Adipocyte (in vitro differentiated cells): ENCODE data around the gene WDR81.
"Not testable (repeated sequence)": the region's sequence is repeated elsewhere in the genome, so short reads cannot be mapped to it uniquely, and the experiment has no call there.

ENCODE experiments used
- DNase-seq: peaks from one replicate; pipeline ENCODE4 v3.0.0-alpha.2; 2015; ENCODE audit warnings: low read depth
- H3K27me3 ChIP-seq: replicated peaks from 2 replicates; pipeline ENCODE4 v1.7.0; 2013; ENCODE audit warnings: mild to moderate bottlenecking, low read length, moderate library complexity; ENCODE audit not compliant: control insufficient read depth, insufficient read depth
- H3K36me3 ChIP-seq: 2 replicates; pipeline ENCODE4 v1.7.0; 2013; ENCODE audit warnings: low read length, mild to moderate bottlenecking, moderate library complexity; ENCODE audit not compliant: control insufficient read depth, insufficient read depth, severe bottlenecking
- H3K4me1 ChIP-seq: 2 replicates; pipeline ENCODE4 v1.7.0; 2013; ENCODE audit warnings: mild to moderate bottlenecking, low read length, moderate library complexity; ENCODE audit not compliant: control insufficient read depth, insufficient read depth
- H3K4me3 ChIP-seq: 2 replicates; pipeline ENCODE4 v1.7.0; 2013; ENCODE audit warnings: mild to moderate bottlenecking, low read length, moderate library complexity
- H3K9ac ChIP-seq: 2 replicates; pipeline ENCODE4 v1.7.0; 2013; ENCODE audit warnings: mild to moderate bottlenecking, low read length, moderate library complexity
- H3K9me3 ChIP-seq: 2 replicates; pipeline ENCODE4 v1.7.0; 2013; ENCODE audit warnings: mild to moderate bottlenecking, low read length, moderate library complexity; ENCODE audit not compliant: control insufficient read depth

The WDR81 gene

GRCh38 chr17:1732833-1733321 is 8.4 kb downstream of the WDR81 start:
- peaks cover 41% of the 10 kb centered on the region for H3K36me3 ChIP-seq
- DNase-seq: no peak
- no peak overlapping the region for H3K4me3 ChIP-seq
- no peaks in the 10 kb centered on the region for H3K9me3 ChIP-seq
- H3K27me3 ChIP-seq: no peaks in the 10 kb centered on the region
- peaks cover 44% of the 10 kb centered on the region for H3K4me1 ChIP-seq
- H3K9ac ChIP-seq: no peak overlapping the region

- Histone ChIP-seq H3K9ac (no peak overlapping the region), H3K4me1 (peaks cover 39% of the 10 kb centered on the region), H3K27me3 (no peaks in the 10 kb centered on the region), H3K36me3 (peaks cover 38% of the 10 kb centered on the region), H3K9me3 (no peaks in the 10 kb centered on the region), H3K4me3 (no peak overlapping the region)
- DNase-seq: no peak
Observed at GRCh38 chr17:1733759-1734158, 9.3 kb downstream of the WDR81 start.

GRCh38 chr17:1735418-1735817 is 10.9 kb downstream of the WDR81 start:
- Histone ChIP-seq H3K36me3 (peaks cover 35% of the 10 kb centered on the region), H3K9me3 (no peaks in the 10 kb centered on the region), H3K4me3 (no peak overlapping the region), H3K27me3 (no peaks in the 10 kb centered on the region), H3K4me1 (peaks cover 30% of the 10 kb centered on the region), H3K9ac (peak overlapping the region; percentile 26)
- no peak for DNase-seq

- no peak overlapping the region for H3K4me3 ChIP-seq
- DNase-seq: no peak
Observed at GRCh38 chr17:1735834-1736347, 11.4 kb downstream of the WDR81 start.

GRCh38 chr17:1736348-1737281 is 12.1 kb downstream of the WDR81 start:
- DNase-seq: peak; percentile 88
- no peaks in the 10 kb centered on the region for H3K27me3 ChIP-seq

More at GRCh38 chr17:1735834-1736347, 11.4 kb downstream of the WDR81 start:
- Histone ChIP-seq H3K36me3 (peaks cover 35% of the 10 kb centered on the region), H3K9ac (peak overlapping the region; percentile 47), H3K4me1 (peaks cover 25% of the 10 kb centered on the region), H3K27me3 (no peaks in the 10 kb centered on the region), H3K9me3 (no peaks in the 10 kb centered on the region)

GRCh38 chr17:1737531-1738291 is 13.2 kb downstream of the WDR81 start:
- peaks cover 19% of the 10 kb centered on the region for H3K4me1 ChIP-seq
- peak overlapping the region; percentile 47 for H3K9ac ChIP-seq
- H3K27me3 ChIP-seq: no peaks in the 10 kb centered on the region
- H3K9me3 ChIP-seq: no peaks in the 10 kb centered on the region
- DNase-seq: no peak
- H3K36me3 ChIP-seq: peaks cover 32% of the 10 kb centered on the region
- no peak overlapping the region for H3K4me3 ChIP-seq

More at GRCh38 chr17:1736348-1737281, 12.1 kb downstream of the WDR81 start:
- Histone ChIP-seq H3K36me3 (peaks cover 35% of the 10 kb centered on the region), H3K4me3 (peak overlapping the region; percentile 23), H3K9me3 (no peaks in the 10 kb centered on the region), H3K4me1 (peaks cover 19% of the 10 kb centered on the region), H3K9ac (peak overlapping the region; percentile 47)

- not testable (repeated sequence) for H3K4me3 ChIP-seq, H3K9me3 ChIP-seq, H3K27me3 ChIP-seq, DNase-seq, H3K9ac ChIP-seq
- Histone ChIP-seq H3K36me3 (peaks cover 12% of the 10 kb centered on the region), H3K4me1 (peaks cover 20% of the 10 kb centered on the region)
Observed at GRCh38 chr17:1741899-1742298, 17.4 kb downstream of the WDR81 start.

- no peak for DNase-seq
Observed at GRCh38 chr17:1742371-1743087, 18.0 kb downstream of the WDR81 start, which contains the start of gene SERPINF2. Gene SERPINF2, plus strand, starts transcription at chr17:1742871. Its CDS starts 2,125 bp downstream, at chr17:1744996.

GRCh38 chr17:1743088-1743439 is 18.6 kb downstream of the WDR81 start:
- no peak overlapping the region for H3K4me3 ChIP-seq
- H3K9ac ChIP-seq: no peak overlapping the region
- peaks cover 21% of the 10 kb centered on the region for H3K4me1 ChIP-seq
- peaks cover under 1% of the 10 kb centered on the region for H3K9me3 ChIP-seq
- H3K36me3 ChIP-seq: no peaks in the 10 kb centered on the region
- H3K27me3 ChIP-seq: no peaks in the 10 kb centered on the region
- DNase-seq: no peak

More at GRCh38 chr17:1742371-1743087, 18.0 kb downstream of the WDR81 start, which contains the start of gene SERPINF2:
- Histone ChIP-seq H3K9ac (no peak within 1 kb of the TSS), H3K9me3 (no peaks in the 10 kb centered on the region), H3K36me3 (peaks cover 5% of the 10 kb centered on the region), H3K27me3 (no peaks in the 10 kb centered on the region), H3K4me3 (no peak within 1 kb of the TSS), H3K4me1 (peaks cover 21% of the 10 kb centered on the region)

- H3K36me3 ChIP-seq: no peaks in the 10 kb centered on the region
- peaks cover 4% of the 10 kb centered on the region for H3K9me3 ChIP-seq
- peak overlapping the region; percentile 59 for H3K4me3 ChIP-seq
- DNase-seq: no peak
- peaks cover 21% of the 10 kb centered on the region for H3K4me1 ChIP-seq
- H3K27me3 ChIP-seq: no peaks in the 10 kb centered on the region
- peak overlapping the region; percentile 79 for H3K9ac ChIP-seq
Observed at GRCh38 chr17:1744551-1745512, 20.3 kb downstream of the WDR81 start.
